Keratinocyte (primary cell): ENCODE data around the gene ATP8A2. TPM values are rescaled to one million over a fixed set of nuclear protein-coding genes. Genes with fewer than 3 reads are reported as not detected.

ENCODE experiments used
- DNase-seq: peaks from one replicate; pipeline ENCODE4 v3.0.0-alpha.2; 2011; ENCODE audit warnings: low read depth, missing footprints, low spot score
- FAIRE-seq: peaks from 2 replicates; lab custom pipeline; 2011; peaks lifted over from hg19 to GRCh38; lab: Jason Lieb, UNC
- H2AFZ ChIP-seq: 2 replicates; pipeline ENCODE4 v1.6.0; 2012; ENCODE audit warnings: low read length, control low read depth, inconsistent platforms; ENCODE audit not compliant: control insufficient read depth
- H3K27ac ChIP-seq: 2 replicates; pipeline ENCODE4 v1.5.1; 2011; ENCODE audit warnings: low read length; ENCODE audit not compliant: control insufficient read depth, insufficient read depth
- H3K27me3 ChIP-seq: 3 replicates; pipeline ENCODE4 v1.6.0; 2011; ENCODE audit warnings: low read length; ENCODE audit not compliant: control insufficient read depth, insufficient read depth; ENCODE audit errors: extremely low read depth
- H3K36me3 ChIP-seq, 2 experiments: 2 replicates in 1 of 2; 3 replicates in 1 of 2; pipeline ENCODE4 v1.5.1; 2011; ENCODE audit warnings: low read length in 2 of 2, mild to moderate bottlenecking in 1 of 2; ENCODE audit not compliant: control insufficient read depth in 2 of 2, insufficient read depth in 2 of 2; ENCODE audit errors: extremely low read depth in 1 of 2
- H3K4me1 ChIP-seq: 3 replicates; pipeline ENCODE4 v1.5.1; 2011; ENCODE audit warnings: low read length; ENCODE audit not compliant: control insufficient read depth, insufficient read depth; ENCODE audit errors: extremely low read depth
- H3K4me2 ChIP-seq: 3 replicates; pipeline ENCODE4 v1.6.0; 2011; ENCODE audit warnings: low read depth, low read length; ENCODE audit not compliant: control insufficient read depth, insufficient read depth; ENCODE audit errors: extremely low read depth
- H3K4me3 ChIP-seq, 3 experiments: fragments of 200-600 bp in 1 of 3; sonication (generic) in 1 of 3; 2 replicates in 2 of 3; 3 replicates in 1 of 3; pipeline ENCODE4 v1.5.1; 2011 to 2016; ENCODE audit warnings: low read length in 3 of 3, mild to moderate bottlenecking in 3 of 3, control low read depth in 2 of 3, inconsistent platforms in 1 of 3, low read depth in 1 of 3, mixed read lengths in 1 of 3, mixed run types in 1 of 3, moderate library complexity in 1 of 3; ENCODE audit not compliant: control insufficient read depth in 2 of 3, insufficient read depth in 2 of 3; ENCODE audit errors: extremely low read depth in 1 of 3
- H3K79me2 ChIP-seq: 2 replicates; pipeline ENCODE4 v1.6.0; 2012; ENCODE audit warnings: low read length; ENCODE audit not compliant: control insufficient read depth, insufficient read depth
- H3K9ac ChIP-seq: 3 replicates; pipeline ENCODE4 v1.6.0; 2011; ENCODE audit warnings: low read length; ENCODE audit not compliant: control insufficient read depth, insufficient read depth; ENCODE audit errors: extremely low read depth
- H3K9me1 ChIP-seq: 3 replicates; pipeline ENCODE4 v1.6.0; 2011; ENCODE audit warnings: low read length; ENCODE audit not compliant: control insufficient read depth, insufficient read depth; ENCODE audit errors: extremely low read depth
- H3K9me3 ChIP-seq: 2 replicates; pipeline ENCODE4 v1.5.1; 2012; ENCODE audit warnings: low read depth, low read length; ENCODE audit not compliant: control insufficient read depth
- H4K20me1 ChIP-seq: 3 replicates; pipeline ENCODE4 v1.6.0; 2011; ENCODE audit warnings: low read length; ENCODE audit not compliant: control insufficient read depth, insufficient read depth; ENCODE audit errors: extremely low read depth
- CTCF ChIP-seq, 3 experiments: IDR thresholded peaks in 1 of 3; conservative IDR thresholded peaks in 1 of 3; optimal IDR thresholded peaks in 1 of 3; 2 replicates in 2 of 3; 3 replicates in 1 of 3; pipeline versions ENCODE3 to v1.5.1; 2011; ENCODE audit warnings: low read length in 3 of 3, mild to moderate bottlenecking in 3 of 3, moderate library complexity in 2 of 3, control low read depth in 1 of 3, inconsistent platforms in 1 of 3; ENCODE audit not compliant: insufficient read depth in 2 of 3; ENCODE audit errors: extremely low read depth in 1 of 3
- EZH2 ChIP-seq: IDR thresholded peaks from one replicate; pipeline ENCODE4 v1.6.1; 2012; ENCODE audit warnings: inconsistent platforms, mild to moderate bottlenecking, low read length, moderate library complexity
- dilution Hi-C: fragments of 300-500 bp; cut with MboI; formaldehyde crosslinking; loops from one replicate; pipeline ENCODE4 v1.7.0; 2020; ENCODE audit warnings: low sequenced_read_pairs; ENCODE audit not compliant: extremely low pct_ligation_motif_present
- polyA plus RNA-seq, 5 experiments: library from polyadenylated mRNA; depleted of rRNA in 3 of 5; stranded (reverse) in 3 of 5; stranded (forward) in 1 of 5; unstranded in 1 of 5; fragments of >200 nt; gene quantifications; 1 replicate in 1 of 5; 2 replicates in 3 of 5; 3 replicates in 1 of 5; pipeline versions ENCODE4 v1.2.1 to v1.2.3, GENCODE V29; 2011 to 2012; ENCODE audit warnings: missing spikeins in 2 of 5, low read depth in 1 of 5, low replicate concordance in 1 of 5

The ATP8A2 gene
- polyA plus RNA-seq, 1 donor (not counting 4 experiments of a cell fraction or from before 2014, with no cell fraction given) = 0.16 TPM

GRCh38 chr13:25860862-25861261, 489.1 kb downstream of the ATP8A2 start:
- Histone ChIP-seq H3K9me1 (no peaks in the 10 kb centered on the region), H3K27ac (peak overlapping the region; percentile 81), H2AFZ (no peak overlapping the region), H3K4me2 (peak overlapping the region; percentile 67), H3K4me3 (peak overlapping the region in 2 of 3 experiments; percentile 5 to 17), H3K9ac (no peak overlapping the region), H4K20me1 (no peaks in the 10 kb centered on the region), H3K27me3 (no peaks in the 10 kb centered on the region), H3K79me2 (no peaks in the 10 kb centered on the region), H3K36me3 (no peaks in the 10 kb centered on the region), H3K4me1 (peaks cover 32% of the 10 kb centered on the region), H3K9me3 (no peaks in the 10 kb centered on the region)
- dilution Hi-C loops = no loop called here
- FAIRE-seq (peak; percentile 48), DNase-seq (peak; percentile 17)
- TF ChIP-seq CTCF (optimal IDR thresholded peaks at IDR 0.05 in 1 of 3, IDR thresholded peaks at IDR 0.05 in 1 of 3, conservative IDR thresholded peaks at IDR 0.05 in 1 of 3; ENCODE audit: extremely low read depth in 1 of 3, insufficient read depth in 2 of 3, low read length in 3 of 3) = no peak
- TF ChIP-seq EZH2 = no peak

GRCh38 chr13:25862156-25862555, 490.4 kb downstream of the ATP8A2 start:
- TF ChIP-seq CTCF (optimal IDR thresholded peaks at IDR 0.05 in 1 of 3, IDR thresholded peaks at IDR 0.05 in 1 of 3, conservative IDR thresholded peaks at IDR 0.05 in 1 of 3; ENCODE audit: extremely low read depth in 1 of 3, insufficient read depth in 2 of 3, low read length in 3 of 3) (no peak), EZH2 (no peak)
- no peak overlapping the region for H2AFZ ChIP-seq
- no peak overlapping the region for H3K4me2 ChIP-seq
- no peaks in the 10 kb centered on the region for H3K27me3 ChIP-seq
- H3K79me2 ChIP-seq = no peaks in the 10 kb centered on the region
- H3K9me1 ChIP-seq = no peaks in the 10 kb centered on the region
- no peak for FAIRE-seq
- dilution Hi-C loops = no loop called here
- no peaks in the 10 kb centered on the region for H3K36me3 ChIP-seq
- H3K27ac ChIP-seq = no peak overlapping the region
- no peak overlapping the region for H3K9ac ChIP-seq
- H3K9me3 ChIP-seq = no peaks in the 10 kb centered on the region
- H3K4me1 ChIP-seq = peaks cover 32% of the 10 kb centered on the region
- no peak overlapping the region for H3K4me3 ChIP-seq
- no peak for DNase-seq
- H4K20me1 ChIP-seq = no peaks in the 10 kb centered on the region
